SKM-1 treated with dmso at 0.1 percent for 144 hours (cell line): ENCODE data around the gene ADGRL4.
"Not testable (repeated sequence)": the region's sequence is repeated elsewhere in the genome, so short reads cannot be mapped to it uniquely, and the experiment has no call there.

Source experiments
- DNase-seq: peaks from one replicate; lab custom pipeline; 2025; ENCODE audit not compliant: unreplicated experiment; lab: John Stamatoyannopoulos, UW

Gene ADGRL4

DNA sequence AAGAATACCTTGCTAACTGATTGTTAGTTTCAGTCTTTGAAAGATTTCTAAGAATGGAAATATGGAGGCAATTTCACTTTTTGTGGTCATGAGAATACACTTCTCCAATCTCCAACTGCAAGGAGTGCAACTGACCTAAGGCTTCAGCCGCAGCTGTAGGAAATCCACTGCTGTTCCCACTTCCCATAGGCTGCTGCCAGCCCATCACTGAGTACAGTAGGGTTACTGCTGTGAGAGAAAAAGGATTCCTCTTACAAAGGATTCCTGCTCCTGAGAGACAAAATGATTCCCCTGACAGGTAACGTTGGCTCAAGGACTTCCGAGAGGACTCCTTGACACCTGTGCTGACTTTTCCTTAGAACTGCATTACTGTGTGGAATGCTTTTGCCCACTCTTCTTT is 87.4 kb downstream of the ADGRL4 start:
- no peak for DNase-seq

DNA sequence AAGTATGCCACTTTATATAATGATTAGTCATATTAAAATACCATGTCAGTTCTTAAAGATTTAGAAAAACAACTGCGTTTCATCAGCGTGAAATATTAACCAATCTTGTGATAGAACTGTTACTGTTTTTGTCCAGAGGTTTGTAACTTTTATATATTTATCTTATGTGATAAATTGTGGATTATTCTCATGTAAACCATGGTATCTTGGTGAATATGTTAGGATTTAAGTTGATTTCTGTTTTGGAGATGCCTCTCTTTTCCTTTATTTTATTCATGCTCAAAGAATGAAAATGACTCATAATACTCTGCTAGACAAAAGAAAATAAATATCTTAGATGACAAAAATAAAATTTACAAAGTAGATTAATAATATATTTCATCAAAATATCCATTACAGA is 88.4 kb downstream of the ADGRL4 start:
- no peak for DNase-seq

DNA sequence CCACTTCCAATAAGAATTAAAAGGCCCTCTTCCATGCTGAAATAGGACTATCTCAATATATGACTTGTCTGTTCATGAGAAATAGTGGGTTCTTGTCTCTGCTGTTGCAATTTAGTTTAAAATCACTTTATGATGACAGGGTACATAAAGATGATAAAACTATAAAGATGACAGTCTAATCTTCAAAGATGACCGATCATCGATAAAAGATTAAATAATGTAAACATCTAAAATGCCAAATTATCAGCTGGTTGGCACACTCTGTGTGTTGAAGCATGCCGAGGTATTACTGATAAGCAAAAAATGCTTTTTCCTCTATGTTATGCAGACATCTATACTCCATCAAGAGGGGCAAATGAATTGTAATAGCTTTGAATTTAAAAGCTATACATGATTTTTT is 89.5 kb downstream of the ADGRL4 start:
- DNase-seq, result no peak

DNA sequence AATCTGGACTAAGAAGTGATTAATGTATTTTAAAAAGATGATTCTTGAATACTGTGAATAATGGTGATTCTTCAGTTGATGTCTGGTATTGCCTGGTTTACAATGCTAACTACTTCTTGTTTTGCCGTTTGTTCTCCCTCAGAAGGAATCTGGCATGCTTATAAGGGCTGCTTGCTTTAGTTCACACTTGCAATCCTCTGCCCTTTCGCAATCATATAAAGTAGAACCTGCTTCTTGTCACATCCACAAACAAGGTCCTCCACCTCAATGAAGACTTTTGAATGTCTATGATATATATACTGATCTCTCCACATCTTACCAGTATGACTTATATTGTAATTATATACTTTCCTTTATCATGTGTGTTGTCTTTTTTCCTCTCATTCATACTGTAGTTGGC is 92.6 kb downstream of the ADGRL4 start:
- DNase-seq, result peak; percentile 18

DNA sequence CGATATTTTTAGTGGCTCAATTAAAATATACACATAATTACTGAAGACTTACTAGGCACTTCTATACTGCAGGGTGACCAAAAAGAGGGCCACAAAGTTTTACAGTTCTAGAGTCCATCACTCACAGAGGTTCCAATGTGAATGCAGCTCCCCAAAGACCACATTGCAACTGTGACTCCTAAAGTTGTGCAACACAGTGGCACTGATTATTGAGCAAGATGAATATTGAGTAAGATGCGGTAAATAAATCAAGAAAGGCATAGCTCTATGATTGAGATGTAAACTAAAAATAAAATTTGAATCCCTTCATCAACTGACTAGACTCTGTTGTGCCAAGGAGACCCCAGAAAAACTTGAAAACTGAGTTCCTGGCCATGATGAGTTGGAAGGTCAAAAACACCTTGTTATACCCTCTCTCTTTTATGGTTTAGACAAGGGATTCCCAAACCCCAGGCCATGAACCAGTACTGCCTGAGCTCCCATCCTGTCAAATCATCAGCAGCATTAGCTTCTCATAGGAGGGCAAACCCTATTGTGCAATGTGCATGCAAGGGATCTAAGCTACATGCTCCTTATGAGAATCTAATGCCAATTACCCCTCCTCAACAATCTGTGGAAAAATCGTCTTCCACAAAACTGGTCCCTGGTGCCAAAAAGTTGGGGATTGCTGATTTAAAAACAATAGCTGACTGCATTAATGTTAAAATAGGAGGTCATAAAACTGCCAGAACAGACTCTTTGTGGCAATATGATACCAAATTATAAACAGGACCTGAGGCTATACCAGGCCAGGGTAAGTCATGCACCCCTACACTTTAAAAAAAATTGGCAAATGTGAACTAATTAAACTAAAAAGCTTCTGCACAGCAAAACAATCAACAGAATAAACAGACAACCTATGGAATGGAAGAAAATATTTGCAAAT is 94.3 kb downstream of the ADGRL4 start:
- peak; percentile 36 for DNase-seq

DNA sequence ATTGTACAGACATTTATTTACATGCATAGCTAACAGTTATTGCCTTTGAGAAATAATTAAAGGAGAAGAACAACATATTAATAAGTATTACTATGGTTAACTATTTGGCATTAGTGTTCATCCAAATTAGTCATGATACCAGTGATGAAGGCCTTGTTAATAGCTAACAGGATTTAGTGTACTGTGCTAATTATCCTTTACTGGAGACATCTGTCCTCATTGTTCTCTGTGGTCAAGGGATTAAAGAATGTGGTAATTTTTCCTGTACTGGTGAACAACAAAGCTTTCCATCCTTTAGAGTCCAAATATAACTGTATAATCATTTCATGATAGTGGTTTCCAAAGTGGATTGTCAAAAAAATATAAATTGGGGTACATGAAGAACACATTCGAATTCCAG is 103.9 kb downstream of the ADGRL4 start:
- no peak for DNase-seq

DNA sequence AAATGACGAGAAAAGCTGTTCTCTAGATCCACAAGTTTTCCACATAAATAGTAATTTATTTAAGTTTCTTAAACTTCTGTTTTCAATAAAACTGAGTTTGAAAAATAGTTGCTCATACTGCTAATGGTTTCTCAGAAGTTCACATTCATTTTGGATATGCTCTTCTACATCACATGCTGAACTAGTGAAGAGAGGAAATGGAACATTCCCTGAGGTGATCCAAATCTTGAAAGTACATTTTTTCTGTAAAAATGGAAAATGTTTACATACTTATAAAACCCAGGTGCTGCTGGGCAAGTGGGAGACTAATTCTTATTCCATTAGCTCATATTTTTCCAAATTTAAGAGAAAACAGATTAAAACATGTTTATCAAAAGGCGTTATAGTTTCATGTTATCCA is 111.7 kb downstream of the ADGRL4 start:
- no peak for DNase-seq

DNA sequence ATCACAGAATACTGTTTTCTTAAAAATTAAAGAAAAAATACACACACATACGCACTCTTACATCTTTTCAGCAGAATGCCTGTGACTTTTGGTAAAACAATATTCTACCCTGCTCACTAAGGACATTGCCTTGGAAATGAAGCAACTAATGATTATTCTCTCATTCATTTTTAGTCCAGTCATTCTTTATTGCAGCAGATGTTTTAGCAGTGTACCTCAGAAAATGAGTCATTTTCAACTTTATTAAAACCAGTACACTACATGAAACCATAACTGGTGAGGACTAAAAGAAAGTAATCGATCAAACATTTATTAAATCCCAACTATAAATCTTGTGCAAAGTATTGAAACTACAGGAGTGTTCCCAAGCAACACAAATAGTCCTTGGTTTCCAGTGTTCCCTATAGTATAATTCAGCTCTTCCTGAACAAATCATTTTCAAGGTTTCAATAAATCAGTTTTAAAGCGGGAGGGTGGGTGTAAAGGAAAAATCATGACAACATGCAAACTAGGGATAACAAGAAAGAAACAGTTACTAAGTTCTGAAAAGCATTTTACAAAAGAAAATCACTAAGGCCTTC is 114.2 kb downstream of the ADGRL4 start:
- no peak for DNase-seq

DNA sequence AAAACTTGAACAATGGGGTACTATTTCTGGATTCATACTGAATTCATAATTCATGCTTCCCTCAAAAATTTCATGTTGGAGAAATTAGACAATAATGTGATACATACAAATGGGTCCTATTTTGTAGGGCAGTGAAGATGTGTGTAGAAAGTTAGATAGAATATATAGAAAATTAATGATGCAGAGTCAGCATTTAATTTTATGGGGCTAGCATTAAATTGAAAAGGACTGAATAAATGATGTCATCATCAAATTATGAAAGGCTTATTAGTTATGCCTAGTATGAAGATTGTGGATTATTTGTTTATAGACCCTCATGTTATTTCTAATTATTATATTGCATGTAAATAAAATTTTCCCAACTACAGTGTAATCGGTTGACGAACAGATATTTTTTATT is 119.1 kb downstream of the ADGRL4 start:
- no peak for DNase-seq

DNA sequence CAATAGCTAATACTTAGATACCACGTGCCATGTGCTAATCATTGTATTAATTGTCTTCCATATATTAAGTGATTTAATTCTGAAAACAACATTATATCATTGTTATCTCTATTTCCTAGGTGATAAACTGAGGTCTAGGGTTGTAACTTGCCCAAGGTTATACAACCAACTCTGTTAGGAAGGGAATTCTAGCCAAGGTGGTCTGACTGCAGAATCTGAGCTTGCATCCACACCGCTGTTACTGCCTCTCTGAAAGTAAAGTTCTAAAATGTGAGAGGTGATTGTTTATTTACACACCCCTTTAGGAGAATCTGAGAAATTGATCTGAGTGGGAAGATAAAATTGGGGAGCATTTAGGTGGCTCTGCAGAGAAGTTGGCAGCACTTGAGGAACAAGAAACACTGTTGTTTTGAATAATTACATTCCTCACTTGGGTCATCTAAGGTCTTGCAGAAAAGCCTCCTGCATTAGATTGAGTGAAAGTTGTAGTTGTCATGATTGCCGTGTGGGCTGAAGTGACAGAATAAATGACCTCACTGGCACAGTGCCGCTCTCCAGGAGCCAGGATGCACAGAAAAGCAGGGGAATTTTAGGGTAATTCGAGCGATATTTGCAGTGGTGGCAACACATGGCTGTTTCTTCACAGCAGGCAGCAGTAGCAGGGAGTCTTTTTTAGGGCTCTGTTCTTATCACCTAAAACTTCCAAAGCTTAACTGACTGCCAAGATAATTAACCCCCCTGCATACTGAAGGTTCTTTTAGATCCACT is 121.7 kb downstream of the ADGRL4 start:
- DNase-seq, result no peak

DNA sequence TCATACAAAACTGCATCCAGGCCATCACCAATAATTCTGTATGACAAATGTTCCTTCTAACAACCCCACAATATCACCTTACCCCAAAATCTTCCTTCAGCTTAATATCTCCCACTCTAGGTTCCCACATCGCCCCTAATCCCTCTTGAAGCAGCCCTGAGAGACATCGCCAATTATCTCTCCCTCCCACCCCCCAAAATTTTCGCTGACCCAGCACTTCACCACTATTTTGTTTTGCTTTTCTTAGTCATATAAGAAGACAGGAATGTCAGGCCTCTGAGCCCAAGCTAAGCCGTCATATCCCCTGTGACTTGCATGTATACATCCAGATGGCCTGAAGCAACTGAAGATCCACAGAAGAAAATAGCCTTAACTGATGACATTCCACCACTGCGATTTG is 126.3 kb downstream of the ADGRL4 start:
- no peak for DNase-seq

DNA sequence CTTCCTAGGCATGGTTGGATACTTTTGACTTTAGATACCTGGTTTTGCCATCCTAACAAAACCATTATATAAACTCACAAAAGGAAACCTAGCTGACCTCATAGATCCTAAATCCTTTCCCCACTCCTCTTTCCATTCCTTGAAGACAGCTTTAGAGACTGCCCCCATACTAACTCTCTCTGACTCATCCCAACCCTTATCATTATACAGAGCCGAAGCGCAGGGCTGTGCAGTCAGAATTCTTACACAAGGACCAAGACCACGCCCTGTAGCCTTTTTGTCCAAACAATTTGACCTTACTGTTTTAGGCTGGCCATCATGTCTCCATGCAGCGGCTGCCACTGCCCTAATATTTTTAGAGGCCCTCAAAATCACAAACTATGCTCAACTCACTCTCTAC is 130.5 kb downstream of the ADGRL4 start:
- DNase-seq, result not testable (repeated sequence)

DNA sequence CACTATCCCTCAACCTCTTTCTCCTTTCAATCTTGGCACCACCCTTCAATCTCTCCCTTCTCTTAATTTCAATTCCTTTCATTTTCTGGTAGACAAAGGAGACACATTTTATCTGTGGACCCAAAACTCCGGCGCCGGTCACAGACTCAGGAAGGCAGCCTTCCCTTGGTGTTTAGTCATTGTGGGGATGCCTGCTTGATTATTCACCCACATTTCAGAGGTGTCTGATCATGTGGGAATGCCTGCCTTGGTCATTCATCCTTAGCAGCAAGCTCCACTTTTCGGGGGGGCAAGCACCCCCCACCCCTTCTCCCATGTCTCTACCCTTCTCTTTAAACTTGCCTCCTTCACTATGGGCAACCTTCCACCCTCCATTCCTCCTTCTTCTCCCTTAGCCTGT is 133.7 kb downstream of the ADGRL4 start:
- DNase-seq, result not testable (repeated sequence)

DNA sequence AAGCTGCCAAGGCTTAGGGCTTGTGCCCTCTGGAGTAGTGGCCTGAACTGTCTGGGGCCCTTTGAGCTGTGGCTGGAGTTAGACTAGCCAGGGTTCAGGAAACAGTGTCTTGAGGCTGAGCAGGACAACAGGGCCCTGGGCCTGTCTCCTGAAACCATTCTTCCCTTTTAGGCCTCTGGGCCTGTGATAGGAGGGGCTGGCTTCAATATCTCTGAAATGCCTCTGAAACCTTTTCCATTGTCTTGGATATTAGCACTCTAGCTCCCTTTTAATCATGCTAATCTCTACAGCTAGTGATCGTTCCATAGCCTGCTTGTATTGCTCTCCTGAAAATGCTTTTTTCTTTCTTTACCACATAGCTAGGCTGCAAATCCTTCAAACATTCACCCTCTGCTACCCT is 135.3 kb downstream of the ADGRL4 start:
- no peak for DNase-seq

DNA sequence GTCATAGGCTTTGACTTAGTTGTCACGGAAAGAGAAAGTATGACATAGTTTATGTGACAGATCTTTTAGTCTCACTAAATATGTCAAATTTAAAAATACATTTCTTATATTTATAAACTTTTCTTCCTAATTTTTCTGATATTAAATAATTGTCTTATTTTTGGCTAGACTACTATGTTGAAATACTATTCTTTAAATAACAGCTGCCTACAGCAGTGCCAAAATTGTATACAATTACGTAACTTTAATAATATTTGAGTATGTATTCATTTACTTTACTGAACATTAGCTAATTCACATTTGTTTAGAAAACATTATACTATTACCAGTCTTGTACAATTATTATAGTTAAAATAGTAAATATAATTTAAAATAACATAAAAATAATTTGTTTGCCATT is 137.4 kb downstream of the ADGRL4 start:
- DNase-seq, result no peak

DNA sequence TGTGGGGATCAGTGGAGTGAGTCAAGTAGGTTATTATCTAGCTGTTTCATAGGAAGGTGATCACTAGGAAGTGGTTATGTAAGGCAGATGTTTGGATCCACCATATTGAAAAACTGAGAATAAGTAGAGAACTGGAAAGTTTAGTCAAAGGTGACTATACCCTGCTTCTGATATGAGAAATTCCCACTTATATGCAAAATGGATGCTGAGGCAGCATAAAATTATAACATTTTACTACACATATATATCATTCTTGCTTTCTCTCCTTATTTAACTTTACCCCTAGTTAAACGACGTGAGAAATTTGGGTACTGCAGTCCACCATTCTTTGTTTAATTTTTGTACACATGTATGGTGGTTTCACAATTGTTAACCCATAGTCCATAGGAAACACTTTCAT is 142.4 kb downstream of the ADGRL4 start:
- DNase-seq, result no peak

DNA sequence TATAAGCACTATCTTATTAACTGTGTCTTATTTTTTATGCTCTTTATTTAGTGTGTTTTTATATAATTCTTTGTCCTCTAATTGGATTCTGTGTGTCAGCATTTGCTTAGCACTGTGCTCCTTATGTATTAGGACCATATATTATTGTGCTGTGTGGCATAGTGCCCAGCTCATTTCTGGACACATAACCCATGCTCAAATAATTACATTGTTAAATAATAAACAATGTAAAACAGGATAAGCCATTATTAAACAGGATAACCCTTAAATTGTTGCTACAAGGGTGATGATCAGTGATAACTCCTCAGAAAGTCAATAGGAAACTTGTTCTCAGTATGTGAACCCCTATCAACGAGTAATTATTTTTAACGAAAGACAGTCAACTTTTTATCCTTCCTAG is 150.4 kb downstream of the ADGRL4 start:
- no peak for DNase-seq

DNA sequence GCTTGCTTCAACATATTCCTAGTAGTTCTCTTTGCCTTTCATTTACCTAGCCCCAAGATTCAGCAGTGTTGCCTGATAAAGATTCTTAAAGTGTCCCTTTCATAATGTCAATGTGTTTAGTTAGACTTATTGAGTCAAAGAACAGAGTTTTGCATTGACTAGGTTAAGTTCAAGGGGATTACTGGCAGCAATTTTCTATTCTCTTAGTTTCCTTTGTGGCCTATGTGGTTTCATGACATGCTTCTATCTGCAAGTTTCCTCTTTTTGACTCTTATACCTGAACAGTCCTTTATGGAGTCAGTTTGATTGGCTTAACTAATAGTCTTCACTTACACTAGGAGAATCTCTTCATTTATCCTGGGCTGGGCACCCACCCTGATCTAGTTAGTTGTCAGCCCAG is 151.3 kb downstream of the ADGRL4 start:
- no peak for DNase-seq

DNA sequence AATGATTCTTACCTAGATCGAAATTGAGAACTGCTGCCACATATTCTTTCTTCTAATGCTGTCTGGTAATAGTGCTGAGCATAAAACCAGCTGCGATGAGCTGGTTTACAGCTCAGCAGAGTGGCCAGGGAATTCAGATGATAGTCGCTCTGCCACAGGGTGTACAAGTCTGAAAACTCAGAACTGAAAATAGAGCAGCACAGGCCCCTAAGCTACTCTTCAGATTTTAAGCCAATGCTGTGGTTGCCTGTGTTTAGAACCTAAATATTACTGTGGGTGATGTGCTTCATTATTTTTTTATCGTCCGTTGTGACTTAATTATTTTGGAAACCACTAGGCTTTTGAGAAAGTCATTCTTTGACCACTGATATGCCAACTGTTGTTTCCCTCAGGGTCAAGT is 152.0 kb downstream of the ADGRL4 start:
- DNase-seq, result no peak

DNA sequence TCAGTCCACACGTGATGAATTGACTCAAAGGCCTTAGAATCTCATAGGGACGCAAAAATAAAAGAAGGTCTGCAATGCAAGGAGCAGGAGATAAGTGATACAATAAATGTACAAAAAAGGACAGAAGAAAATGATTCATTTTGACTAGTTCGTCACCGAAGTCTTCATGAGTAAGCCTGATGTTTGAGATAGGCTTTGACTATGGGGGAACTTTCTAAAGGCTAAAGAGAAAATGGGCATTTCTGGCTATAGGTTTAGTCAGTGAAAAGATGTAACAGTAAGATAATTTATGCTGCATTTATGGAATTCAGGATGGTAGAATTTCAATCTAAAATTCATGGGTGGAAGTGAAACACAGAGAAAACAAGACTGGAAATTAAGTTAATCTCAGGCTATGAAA is 163.0 kb downstream of the ADGRL4 start:
- no peak for DNase-seq

DNA sequence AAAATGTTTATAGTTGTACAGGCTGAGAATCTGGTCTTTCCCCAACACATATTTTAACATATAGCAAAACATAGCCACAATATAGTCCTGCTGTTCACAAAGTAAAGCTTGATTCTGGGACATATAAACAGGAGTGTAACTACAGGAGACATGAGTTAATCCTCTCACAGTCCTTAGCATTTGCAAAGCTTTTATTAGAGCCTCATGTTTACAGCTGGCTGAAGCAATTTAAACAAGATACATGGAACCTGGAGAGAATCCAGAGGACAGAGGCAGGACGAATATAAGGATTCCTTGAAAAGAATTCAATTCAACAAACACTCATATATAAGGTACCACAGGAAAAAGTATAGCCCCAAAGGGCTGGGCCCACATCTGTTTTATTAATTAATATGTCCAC is 163.4 kb downstream of the ADGRL4 start:
- no peak for DNase-seq
